GM18909 (cell line): ENCODE measurements around the gene NPEPPS.
"Not testable (repeated sequence)": the region's sequence is repeated elsewhere in the genome, so short reads cannot be mapped to it uniquely, and the experiment has no call there.

Experiments
- ATAC-seq: cut with Tn5 transposase; IDR thresholded peaks from one replicate; pipeline ENCODE4 v1.9.1; 2021; ENCODE audit warnings: mild to moderate bottlenecking; ENCODE audit not compliant: unreplicated experiment, poor library complexity

NPEPPS gene, protein sequence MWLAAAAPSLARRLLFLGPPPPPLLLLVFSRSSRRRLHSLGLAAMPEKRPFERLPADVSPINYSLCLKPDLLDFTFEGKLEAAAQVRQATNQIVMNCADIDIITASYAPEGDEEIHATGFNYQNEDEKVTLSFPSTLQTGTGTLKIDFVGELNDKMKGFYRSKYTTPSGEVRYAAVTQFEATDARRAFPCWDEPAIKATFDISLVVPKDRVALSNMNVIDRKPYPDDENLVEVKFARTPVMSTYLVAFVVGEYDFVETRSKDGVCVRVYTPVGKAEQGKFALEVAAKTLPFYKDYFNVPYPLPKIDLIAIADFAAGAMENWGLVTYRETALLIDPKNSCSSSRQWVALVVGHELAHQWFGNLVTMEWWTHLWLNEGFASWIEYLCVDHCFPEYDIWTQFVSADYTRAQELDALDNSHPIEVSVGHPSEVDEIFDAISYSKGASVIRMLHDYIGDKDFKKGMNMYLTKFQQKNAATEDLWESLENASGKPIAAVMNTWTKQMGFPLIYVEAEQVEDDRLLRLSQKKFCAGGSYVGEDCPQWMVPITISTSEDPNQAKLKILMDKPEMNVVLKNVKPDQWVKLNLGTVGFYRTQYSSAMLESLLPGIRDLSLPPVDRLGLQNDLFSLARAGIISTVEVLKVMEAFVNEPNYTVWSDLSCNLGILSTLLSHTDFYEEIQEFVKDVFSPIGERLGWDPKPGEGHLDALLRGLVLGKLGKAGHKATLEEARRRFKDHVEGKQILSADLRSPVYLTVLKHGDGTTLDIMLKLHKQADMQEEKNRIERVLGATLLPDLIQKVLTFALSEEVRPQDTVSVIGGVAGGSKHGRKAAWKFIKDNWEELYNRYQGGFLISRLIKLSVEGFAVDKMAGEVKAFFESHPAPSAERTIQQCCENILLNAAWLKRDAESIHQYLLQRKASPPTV

DNA sequence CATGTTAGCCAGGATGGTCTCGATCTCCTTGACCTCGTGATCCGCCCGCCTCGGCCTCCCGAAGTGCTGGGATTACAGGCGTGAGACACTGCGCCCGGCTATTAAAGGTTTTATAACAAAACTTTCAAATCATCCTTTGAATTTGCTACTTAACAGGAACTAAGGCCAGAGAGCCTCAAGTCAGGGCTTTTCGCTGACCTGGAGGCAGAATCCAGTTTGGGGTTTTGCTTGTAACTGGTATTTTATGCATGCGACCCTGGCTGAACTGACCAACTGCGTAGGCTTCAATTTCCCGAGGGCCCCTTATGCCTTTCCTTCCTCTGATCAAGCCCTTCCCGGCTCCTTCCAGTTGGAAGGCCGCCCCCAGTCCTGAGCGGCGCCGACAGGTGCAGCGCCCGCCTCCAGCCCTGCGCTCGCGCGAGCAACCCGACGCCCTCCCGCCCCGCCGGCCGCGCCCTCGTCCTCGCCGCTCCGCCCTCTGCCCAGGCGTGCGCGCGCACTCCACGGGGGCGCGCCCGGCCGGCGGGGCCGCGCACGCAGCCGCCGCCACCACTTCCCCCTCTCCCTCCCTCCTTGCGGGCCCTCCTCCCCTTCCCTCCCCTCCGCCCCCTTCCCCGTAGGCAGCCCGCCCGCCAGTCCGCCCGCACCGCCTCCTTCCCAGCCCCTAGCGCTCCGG is at the start of gene NPEPPS:
NPEPPS (plus strand) TSS at position 552 of the 676 bp plus-strand sequence. CDS start 193 bp downstream, outside the sequence.
- ATAC-seq, result peak; percentile 82

DNA sequence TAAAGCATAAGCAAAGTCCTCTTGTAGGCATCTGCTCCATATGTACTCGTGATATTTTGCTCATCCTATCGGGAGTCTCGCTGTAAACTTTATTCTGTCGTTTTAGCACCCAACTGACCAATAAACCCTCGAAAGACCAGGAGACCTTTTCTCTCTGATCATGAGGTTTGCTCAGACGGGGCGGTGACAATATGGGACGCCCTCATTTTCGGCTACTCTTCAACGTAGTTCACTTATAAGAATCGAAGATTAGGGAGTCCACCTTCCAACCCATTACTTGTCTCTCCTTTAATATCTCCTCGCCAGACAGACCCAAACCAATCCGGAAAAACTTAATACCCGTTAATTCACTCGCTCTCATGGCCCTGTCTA is 39.1 kb upstream of the NPEPPS start:
- peak; percentile 9 for ATAC-seq

DNA sequence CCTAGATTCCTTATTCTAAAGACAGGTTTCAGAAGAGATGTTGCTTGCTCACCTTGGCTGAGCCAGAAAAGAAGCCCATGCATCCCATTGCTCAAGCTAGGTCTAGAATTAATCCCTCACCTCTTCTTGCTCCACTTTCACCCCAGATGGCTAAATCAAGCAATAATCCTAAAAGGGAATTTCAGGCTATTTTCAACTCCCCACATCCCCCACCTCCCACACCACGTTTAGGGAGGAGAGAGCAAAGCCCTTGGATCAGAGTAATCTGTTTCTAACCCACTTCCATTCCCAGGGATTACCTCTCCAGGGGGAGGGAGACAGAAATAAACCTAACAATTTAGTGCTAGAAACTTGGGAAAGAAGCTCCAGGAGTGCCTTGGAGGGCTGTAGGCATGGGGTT is 31.8 kb upstream of the NPEPPS start:
- ATAC-seq, result not testable (repeated sequence)

DNA sequence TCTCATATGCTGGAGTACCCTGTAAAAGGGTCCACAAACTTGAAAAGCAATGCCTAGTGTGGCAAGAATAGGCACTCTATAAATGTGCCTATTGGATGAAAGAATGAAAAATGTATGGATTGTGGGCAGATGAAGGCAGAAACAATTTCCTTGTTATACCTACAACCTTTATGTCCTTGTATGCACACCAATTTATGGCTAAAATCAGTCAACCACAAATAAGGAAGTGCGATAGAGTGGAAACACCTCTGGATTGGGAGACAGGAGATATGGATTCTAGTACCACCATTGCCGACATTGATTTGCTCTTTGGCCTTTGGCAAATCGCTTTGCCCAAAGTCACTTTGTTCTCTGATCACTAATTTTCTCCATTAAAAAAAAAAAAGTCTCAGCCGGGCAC is 31.4 kb upstream of the NPEPPS start:
- not testable (repeated sequence) for ATAC-seq

DNA sequence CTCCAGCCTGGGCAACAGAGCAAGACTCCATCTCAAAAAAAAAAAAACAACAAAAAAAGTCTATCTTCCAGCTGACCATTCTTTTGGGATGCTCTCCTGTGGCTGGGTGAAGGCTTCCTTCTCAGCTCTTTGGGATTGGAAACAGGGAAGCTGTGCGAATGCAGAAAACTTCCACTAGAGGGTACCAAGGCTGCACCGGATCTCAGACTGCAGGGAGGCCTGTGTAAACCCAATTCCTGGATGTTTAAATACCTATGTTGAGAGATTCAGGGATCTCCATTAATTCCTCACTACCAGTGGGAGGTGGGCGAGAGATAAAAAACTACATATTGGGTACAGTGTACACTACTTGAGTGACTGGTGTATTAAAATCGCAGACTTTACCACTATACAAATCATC is 30.3 kb upstream of the NPEPPS start:
- ATAC-seq, result not testable (repeated sequence)

DNA sequence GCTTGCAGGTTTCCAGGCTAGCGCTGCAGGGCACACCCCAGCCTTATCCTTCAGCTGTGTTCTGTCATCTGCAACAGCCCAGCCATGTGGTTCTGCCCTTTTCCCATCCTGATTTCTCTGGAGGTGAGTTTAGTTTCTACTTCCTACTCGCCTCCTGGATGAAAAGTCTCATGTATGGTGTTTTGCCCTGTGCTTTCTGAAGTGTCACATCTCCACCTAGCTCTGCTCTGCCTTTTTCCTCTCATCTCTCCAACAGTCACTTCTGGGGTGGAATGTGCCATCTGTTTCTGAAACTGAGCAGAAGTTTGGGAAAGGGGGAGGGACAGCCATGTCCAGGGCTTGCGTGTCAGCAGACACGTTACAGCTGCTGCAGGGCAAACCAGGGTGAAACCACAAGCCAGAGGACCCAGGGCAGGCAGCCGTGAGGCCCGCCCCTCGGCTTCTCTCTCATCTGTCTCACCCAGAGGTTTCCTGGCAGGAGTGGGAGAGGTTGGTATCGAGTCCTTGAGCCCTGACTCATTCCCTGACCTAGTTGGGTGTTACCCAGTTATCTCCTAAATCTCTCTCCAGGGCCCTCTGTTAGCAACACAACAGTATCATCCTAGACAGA is 28.7 kb upstream of the NPEPPS start:
- ATAC-seq, result peak; percentile 78

DNA sequence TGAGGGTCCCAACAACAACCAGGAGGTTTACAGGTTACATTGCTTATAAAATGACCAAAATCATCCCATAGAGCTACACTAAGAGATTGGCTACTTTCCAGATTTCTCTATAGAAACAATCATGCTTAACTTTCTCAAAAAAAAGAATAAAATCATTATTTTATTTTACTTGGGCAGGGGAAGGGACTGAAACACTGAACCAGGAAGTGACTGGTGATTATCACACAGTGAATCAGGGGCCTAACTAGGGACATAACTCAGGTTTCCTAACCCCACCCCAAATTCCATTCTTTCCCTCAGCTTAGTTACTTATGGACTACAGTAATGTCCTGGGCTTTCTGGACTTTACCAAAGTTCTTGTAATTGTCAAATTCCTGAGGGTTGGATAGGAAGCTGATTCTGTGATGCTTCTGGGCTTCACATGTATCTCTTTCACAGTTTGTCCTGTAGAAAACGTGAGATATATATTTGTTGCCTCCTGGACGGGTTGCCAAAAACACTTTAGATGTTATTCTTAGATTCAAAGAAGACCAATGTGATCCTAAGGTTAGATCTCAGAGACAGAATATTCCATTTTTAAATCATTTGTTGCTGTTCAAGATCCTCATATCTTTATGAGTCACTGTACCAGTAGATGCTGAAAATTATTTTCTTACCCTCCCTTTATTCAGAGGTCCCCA is 28.0 kb upstream of the NPEPPS start:
- not testable (repeated sequence) for ATAC-seq

DNA sequence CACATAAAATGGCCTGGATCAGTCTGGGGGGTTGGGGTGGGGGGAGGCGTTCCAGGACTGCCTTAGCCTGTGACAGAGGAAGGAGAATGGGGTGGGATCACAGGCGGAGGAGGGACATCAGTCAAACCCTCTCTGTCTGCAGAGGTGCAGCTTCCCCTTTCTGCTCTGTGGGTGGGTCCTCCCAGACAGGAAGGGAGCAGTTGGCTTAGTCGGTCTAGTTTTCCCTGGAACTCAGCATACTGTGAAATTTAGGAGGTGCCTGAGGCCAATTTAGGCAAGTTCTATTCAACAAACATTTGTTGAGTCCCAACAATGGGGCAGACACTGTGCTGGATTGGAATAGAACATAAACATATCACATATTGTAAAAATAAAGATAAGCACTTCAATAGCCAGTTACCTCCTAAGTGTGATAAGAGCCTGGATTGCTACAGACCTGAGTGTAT is 19.2 kb upstream of the NPEPPS start:
- ATAC-seq, result not testable (repeated sequence)

DNA sequence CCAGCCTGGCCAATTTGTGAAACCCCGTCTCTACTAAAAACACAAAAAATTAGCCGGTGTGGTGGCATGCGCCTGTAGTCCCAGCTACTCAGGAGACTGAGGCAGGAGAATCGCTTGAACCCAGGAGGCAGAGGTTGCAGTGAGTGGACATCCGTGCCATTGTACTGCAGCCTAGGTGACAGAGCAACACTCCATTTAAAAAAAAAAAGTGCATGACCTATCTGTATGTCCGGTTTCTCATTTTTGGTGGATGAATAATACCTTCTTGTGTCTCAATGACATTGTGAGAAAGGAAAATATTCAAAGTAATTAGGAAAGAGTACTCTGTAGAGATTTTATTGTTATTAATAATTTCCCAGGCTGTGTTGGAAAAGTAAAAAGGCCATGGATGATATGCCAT is 17.6 kb upstream of the NPEPPS start:
- not testable (repeated sequence) for ATAC-seq

DNA sequence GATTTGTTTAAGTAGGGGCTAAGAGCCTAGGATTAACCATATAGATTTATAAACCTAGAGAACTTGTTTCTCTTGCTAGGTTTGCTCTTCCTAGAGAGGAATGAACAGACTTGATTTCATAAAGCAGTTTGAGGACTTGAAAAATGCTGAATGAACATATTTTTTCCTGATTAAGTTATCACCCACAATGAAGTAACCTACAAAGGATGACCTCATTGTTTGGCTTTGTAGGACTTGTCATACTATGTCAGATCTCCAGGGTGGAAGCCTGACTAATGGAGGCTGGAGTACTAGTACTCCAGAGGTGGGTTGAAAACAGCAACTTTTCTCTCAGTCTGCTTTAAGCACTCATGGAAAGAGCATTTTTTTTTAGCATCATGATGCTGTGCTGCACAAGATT is 12.0 kb upstream of the NPEPPS start:
- not testable (repeated sequence) for ATAC-seq

DNA sequence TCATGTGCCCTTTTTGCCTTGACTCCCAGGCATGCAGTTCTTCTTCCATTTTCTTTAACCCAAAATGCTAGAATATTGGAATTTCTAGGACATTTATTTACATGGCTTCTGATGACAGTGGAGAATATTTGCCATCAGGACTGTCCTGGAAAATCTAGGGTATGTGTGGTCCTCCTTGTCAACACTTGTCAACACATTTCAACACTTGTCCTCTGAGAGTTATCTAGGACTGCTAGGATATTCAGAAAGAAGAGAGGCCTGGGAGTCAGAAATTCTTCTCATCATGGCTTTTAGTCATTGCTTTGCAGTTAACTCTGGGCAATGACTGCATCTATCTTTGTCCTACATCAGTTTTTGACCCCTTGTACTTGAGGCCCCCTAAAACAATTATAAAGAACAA is 11.5 kb upstream of the NPEPPS start:
- not testable (repeated sequence) for ATAC-seq

DNA sequence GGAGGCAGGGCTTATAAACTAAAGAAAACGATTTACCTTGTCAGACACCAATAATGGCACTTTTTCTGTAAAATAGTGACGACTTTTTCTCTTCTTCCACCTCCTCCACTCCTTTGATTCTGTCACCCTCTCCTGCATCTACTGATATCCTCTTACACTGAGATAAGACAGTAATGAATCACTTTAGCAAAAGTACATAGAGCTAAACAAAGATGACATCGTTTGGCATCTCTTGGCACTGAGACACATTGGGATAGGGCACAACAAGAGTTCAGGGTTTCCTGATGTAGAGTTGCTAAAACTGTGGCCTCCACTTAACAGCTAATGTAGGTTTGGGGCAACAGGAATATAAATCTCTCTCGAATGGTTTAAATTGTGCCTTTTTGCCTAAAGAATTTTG is 10.6 kb upstream of the NPEPPS start:
- ATAC-seq, result not testable (repeated sequence)

DNA sequence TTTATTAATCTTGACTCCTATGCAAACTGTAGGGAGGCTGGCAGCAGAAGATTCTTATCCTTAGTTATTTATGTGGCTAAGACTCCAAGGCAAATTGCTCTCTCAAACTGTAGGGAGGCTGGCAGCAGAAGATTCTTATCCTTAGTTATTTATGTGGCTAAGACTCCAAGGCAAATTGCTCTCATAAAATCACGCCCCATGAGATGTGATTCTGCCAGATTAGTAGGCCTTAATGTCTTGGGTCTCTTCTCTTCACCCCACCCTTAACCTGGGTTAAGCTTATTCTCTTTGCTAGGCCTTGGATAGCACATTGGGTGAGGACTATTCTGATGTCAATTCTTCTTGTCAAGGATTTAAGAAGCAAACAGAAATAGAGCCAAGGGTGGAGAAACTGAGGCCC is 9.5 kb upstream of the NPEPPS start:
- not testable (repeated sequence) for ATAC-seq

DNA sequence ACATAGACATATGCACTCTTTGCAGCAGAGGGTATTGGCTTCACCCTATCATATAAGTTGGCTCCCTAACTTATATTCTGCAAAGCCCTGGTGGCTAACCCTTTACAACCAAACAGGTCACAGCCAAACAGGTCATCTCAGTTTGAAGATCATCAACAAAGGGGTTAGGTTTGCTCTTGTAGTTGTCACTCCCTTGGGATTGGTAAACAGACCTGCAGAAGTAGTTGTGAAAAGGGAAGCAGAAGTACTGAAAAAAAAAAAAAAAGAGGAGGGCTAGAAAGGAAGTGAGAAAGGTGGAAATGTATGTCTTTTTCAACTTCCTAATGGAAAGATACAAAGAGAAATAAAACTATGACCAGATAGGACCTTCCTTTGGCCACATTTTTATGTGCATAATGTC is 8.6 kb upstream of the NPEPPS start:
- not testable (repeated sequence) for ATAC-seq

DNA sequence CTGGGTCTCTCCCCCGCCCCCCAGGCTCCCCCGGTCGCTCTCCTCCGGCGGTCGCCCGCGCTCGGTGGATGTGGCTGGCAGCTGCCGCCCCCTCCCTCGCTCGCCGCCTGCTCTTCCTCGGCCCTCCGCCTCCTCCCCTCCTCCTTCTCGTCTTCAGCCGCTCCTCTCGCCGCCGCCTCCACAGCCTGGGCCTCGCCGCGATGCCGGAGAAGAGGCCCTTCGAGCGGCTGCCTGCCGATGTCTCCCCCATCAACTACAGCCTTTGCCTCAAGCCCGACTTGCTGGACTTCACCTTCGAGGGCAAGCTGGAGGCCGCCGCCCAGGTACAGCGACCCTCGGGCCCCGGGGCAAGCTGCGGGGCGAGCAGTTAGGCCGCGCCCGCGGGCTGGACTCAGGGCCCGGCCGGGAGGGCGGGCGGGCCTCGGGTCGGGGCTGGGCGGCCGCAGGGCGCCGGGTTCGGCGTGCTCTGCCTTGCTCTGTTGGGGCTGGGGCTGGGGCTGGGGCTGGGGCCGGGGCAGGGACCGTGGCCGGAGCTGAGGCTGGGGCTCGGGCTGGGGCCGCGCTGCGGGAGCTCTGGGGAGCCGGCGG is 419 bp downstream of the NPEPPS start:
- ATAC-seq, result peak; percentile 33

DNA sequence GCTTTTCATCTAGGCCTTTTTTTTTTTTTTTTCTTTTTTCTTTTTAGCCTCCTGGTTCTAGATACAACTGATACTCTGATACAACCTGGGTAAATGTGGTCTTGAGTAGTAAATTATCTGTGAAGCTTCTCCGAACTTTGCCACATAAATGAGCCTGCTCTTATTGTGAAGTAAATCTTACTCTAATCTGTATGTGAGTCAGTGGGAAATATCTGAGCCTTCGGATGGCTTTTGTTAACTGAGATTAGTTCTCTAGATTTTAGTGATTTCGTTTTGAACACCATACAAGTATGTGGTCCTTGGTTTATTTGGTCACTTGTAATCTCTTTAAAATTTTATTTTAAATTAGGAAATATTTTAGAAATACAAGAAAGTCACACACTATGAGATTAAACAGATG is 8.2 kb downstream of the NPEPPS start:
- ATAC-seq, result not testable (repeated sequence)

DNA sequence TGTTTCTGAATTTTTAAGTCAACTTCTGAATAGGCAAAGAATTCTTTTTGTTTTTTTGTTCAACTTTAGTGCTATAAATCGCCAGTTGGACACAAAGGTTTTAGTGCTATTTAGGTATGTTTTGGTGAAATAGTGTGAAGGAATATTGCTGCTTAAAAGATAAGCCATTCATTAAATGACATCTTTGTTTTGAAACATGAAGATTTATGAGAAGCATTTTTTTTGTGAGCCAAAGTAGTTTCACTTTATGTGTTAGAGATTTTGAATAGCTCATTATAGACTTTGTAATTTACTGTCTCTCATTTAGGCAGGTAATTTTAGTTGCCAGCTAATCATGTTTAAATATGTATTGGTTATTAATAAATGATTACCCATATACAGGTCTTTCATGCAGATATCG is 10.8 kb downstream of the NPEPPS start:
- not testable (repeated sequence) for ATAC-seq

DNA sequence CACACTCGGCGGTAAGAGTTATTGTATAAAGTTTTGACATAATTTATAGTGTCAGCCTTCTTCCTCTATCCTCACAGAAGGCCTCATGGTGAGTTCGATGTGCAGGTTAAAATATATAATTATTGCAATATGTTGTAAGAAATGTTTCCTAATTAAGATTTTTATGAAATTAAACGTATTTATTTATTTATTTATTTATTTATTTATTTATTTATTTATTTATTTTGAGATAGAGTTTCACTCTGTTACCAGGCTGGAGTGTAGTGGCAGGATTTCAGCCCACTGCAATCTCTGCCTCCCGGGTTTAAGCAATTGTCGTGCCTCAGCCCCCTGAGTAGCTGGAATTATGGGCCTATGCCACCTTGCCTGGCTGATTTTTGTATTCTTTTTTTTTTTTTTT is 13.4 kb downstream of the NPEPPS start:
- ATAC-seq, result not testable (repeated sequence)

DNA sequence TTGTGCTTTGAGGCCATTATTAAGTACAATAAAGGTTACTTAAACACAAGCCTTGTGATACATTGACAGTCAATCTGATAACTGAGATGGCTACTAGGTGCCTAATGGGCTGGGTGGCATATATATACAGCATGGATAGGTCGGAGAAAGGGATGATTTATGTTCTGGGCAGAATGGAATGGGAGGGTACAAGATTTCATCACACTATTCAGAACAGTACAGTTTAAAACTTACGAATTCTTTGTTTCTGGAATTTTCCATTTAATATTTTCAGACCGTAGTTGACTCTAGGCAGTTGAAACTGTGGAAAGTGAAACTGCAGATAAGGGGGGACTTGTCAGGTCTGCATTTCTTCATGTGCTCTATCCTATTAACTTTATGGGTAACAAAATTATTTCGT is 23.8 kb downstream of the NPEPPS start:
- ATAC-seq, result not testable (repeated sequence)
